ENCODE data around the gene CLDN2.

GRCh38 chrX:106936246-106936645, 16.0 kb downstream of the CLDN2 start:
- TF ChIP-seq CTCF (IDR thresholded peaks at IDR 0.05) (no peak), POLR2A (IDR thresholded peaks at IDR 0.05) (no peak)
